Aorta (tissue), 5 donors: ENCODE data around the gene BIK. TPM values are rescaled to one million over a fixed set of nuclear protein-coding genes. Genes with fewer than 3 reads are reported as not detected.
"Not testable (repeated sequence)": the region's sequence is repeated elsewhere in the genome, so short reads cannot be mapped to it uniquely, and the experiment has no call there.

Source experiments
- ATAC-seq: fragments of 200-7000 bp; cut with Tn5 transposase; one replicate; pipeline ENCODE4 v1.9.1; 2022; ENCODE audit warnings: moderate library complexity; ENCODE audit not compliant: low FRiP score
- DNase-seq, 2 donors: peaks; one replicate each; pipeline ENCODE4 v3.0.0-alpha.2; 2020
- H3K27ac ChIP-seq, 2 donors: one replicate each; pipeline ENCODE4 v1.5.1; 2013; ENCODE audit warnings: low read length in 2 of 2, mild to moderate bottlenecking in 2 of 2, moderate library complexity in 2 of 2, control low read depth in 1 of 2, inconsistent platforms in 1 of 2, low read depth in 1 of 2
- H3K27me3 ChIP-seq, 2 donors: one replicate each; pipeline ENCODE4 v1.6.1; 2013; ENCODE audit warnings: control low read depth in 1 of 2, low read length in 1 of 2, mild to moderate bottlenecking in 1 of 2, moderate library complexity in 1 of 2; ENCODE audit not compliant: insufficient read depth in 2 of 2, control insufficient read depth in 1 of 2
- H3K36me3 ChIP-seq, 2 donors: one replicate each; pipeline ENCODE4 v1.6.1; 2013; ENCODE audit warnings: control low read depth in 1 of 2, low read length in 1 of 2, mild to moderate bottlenecking in 1 of 2; ENCODE audit not compliant: insufficient read depth in 2 of 2, control insufficient read depth in 1 of 2
- H3K4me1 ChIP-seq, 2 donors: one replicate each; pipeline ENCODE4 v1.6.1; 2013; ENCODE audit warnings: low read length in 2 of 2, control low read depth in 1 of 2, mild to moderate bottlenecking in 1 of 2, moderate library complexity in 1 of 2; ENCODE audit not compliant: insufficient read depth in 2 of 2, control insufficient read depth in 1 of 2
- H3K4me3 ChIP-seq, 2 donors: one replicate each; pipeline ENCODE4 v1.5.1; 2013; ENCODE audit warnings: low read length in 2 of 2, control low read depth in 1 of 2, mild to moderate bottlenecking in 1 of 2
- H3K9me3 ChIP-seq: one replicate; pipeline ENCODE4 v1.6.1; 2013; ENCODE audit warnings: mild to moderate bottlenecking, low read length; ENCODE audit not compliant: control insufficient read depth
- WGBS, 2 donors: extraction: QIAGEN DNeasy Blood & Tissue Kit; methylation state at CpG; one replicate each; pipeline ENCODE4 v1.1.7; 2013; 5-methylcytosine and 5-hydroxymethylcytosine counted together
- intact Hi-C, 2 donors: fragments of 100-400 bp; cut with DNase I; formaldehyde crosslinking; loops; one replicate each; pipeline versions ENCODE4 v1.14.2 to v1.15.0; 2022
- polyA plus RNA-seq, 2 donors: library from polyadenylated mRNA; stranded (reverse); fragments of 200-250 nt; gene quantifications; one replicate each; pipeline ENCODE4 v1.2.3, GENCODE V29; 2013
- total RNA-seq, 2 donors: library from RNA; stranded (reverse); fragmentation: NEBNext Ultra II Directional; extraction: Animal tissue kit (Norgen Biotek cat#: 25700); gene quantifications; one replicate each; pipeline ENCODE4 v1.2.1, GENCODE V29; 2021
- donor health status: healthy with polysubstance abuse.
- donor health status: Bipolar disorder and iron deficiency.
- donor health status: DM: no; HTN: no; CAD: no.
- donor health status: DM: no; HTN: no; CAD: no.
- donor health status: DM: yes; HTN: yes; CAD: no.

BIK gene
- total and polyA plus RNA-seq, 4 donors, result 0.23 to 1.6 TPM; not detected in 2

DNA sequence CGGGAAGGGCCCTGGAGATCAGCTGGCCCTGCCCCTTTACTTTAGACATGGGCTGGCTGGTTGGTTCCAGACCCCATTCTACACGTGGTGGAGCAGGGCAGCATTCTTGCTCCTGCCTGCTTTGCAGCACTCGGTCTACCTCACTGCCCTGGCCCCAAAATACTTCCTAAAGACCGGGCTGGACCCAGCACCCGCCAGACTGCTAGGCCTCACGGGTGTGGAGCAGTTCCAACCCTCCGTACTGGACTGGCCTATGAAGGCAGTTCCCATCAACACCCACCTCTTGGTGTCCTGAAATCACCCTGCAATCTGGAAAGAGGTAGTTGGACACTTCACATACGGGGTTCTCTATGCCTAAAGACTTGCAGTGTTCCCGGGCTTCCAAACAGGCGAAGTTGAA, 26.3 kb downstream of the BIK start:
- ATAC-seq, result no peak
- intact Hi-C loops, result no loop called here
- 75 to 81% methylated on average over 10 of the region's 10 CpGs for WGBS, 2 donors
- Histone ChIP-seq H3K36me3 (peaks cover 0 to 7% of the 10 kb centered on the region in 2 donors), H3K9me3 (no peaks in the 10 kb centered on the region), H3K4me3 (no peak overlapping the region), H3K27ac (no peak overlapping the region), H3K4me1 (no peaks in the 10 kb centered on the region), H3K27me3 (no peaks in the 10 kb centered on the region)
- no peak for DNase-seq

DNA sequence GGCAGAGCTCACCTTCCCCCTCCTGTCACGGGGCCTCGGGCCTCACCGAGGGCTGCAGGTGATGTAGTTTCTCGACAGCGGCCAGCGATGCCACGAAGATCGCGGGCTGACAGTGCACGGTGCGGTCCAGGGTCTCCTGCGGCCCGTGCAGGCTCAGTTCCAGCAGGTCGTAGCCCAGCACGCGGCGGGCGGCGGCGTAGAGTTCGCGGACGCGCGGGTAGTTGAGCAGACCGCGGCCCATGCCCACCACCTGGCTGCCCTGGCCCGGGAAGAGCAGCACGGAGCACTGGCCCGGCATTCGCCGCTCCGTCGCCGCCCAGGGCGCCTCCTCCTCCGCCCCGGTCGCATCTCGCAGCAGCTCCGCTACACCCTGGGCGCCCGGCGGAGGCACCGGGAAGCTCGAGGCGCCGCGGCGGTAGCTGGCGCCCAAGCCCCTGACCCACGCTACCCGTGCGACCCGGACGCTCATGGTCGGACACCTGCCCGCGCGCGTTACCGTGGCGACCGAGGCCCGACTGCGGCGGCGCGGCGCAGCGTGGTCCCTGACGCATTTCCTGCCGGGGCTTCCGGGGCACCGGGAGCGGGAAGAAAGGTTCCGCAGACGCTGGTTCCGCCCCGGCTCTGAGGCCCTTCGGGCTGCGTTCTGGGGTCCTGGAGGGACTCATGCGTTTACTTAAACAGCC, 32.5 kb downstream of the BIK start, which contains the start of gene MCAT:
MCAT (minus strand) TSS at position 519 of the 683 bp plus-strand sequence; CDS start at position 469, 50 bp downstream.
- Histone ChIP-seq H3K4me3 (peak within 1 kb of the TSS; percentile 52 to 56), H3K9me3 (no peaks in the 10 kb centered on the region), H3K36me3 (peaks cover 0 to 3% of the 10 kb centered on the region in 2 donors), H3K27me3 (no peaks in the 10 kb centered on the region), H3K27ac (peak within 1 kb of the TSS in 1 of 2 donors; percentile 14), H3K4me1 (no peaks in the 10 kb centered on the region)
- 0% methylated on average over 56 to 83 of the region's 83 CpGs for WGBS, 2 donors
- ATAC-seq (peak; percentile 91), DNase-seq (peak; percentile 85 to 95)
- intact Hi-C loops, result loop anchor here in 1 of 2 donors (2.0 kb wide), 1 partner anchor 52 kb away; no protein-coding TSS in a partner anchor

DNA sequence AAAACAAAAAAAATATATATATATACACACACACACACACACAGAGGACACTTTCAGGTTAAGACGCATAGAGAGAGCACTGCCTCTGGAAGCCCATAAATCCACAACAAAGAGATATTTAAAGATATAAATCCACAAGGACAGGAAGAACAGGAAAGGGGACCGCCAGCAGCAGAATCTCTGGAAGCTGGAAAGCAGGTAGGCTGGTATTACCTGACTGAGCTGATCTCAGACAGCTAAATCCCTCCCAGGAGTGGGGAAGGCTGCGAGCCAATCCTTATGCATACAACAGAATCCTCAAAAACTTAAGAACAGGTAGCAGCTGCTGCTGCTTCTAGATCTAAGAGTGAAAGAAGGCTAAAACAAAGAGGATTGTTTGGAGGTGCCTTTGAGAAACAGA, 34.4 kb downstream of the BIK start:
- WGBS, 2 donors, result 73 to 82% methylated on average over 3 of the region's 3 CpGs
- Histone ChIP-seq H3K27me3 (no peaks in the 10 kb centered on the region), H3K36me3 (peaks cover 0 to 3% of the 10 kb centered on the region in 2 donors), H3K9me3 (no peaks in the 10 kb centered on the region), H3K4me1 (no peaks in the 10 kb centered on the region), H3K4me3 (no peak overlapping the region), H3K27ac (no peak overlapping the region)
- DNase-seq, result no peak
- ATAC-seq, result no peak
- intact Hi-C loops, result no loop called here

DNA sequence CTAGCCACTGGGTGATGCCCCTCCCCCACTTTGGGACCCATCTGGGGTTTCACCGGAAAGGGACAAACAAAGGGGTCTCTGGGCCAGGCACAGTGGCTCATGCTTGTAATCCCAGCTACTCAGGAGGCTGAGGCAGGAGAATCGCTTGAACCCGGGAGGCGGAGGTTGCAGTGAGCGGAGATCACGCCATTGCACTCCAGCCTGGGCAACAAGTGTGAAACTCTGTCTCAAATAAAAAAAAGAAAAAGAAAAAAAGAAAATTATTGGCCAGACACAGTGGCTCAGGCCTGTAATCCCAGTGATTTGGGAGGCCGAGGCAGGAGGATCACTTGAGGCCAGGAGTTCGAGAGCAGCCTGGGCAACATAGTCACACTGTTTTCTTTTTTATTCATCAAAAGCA, 34.8 kb downstream of the BIK start:
- DNase-seq, H3K27me3 ChIP-seq, H3K4me1 ChIP-seq, ATAC-seq, intact Hi-C loops, H3K36me3 ChIP-seq, H3K27ac ChIP-seq, H3K9me3 ChIP-seq, H3K4me3 ChIP-seq: not testable (repeated sequence)
- 88 to 90% methylated on average over 8 of the region's 8 CpGs for WGBS, 2 donors

DNA sequence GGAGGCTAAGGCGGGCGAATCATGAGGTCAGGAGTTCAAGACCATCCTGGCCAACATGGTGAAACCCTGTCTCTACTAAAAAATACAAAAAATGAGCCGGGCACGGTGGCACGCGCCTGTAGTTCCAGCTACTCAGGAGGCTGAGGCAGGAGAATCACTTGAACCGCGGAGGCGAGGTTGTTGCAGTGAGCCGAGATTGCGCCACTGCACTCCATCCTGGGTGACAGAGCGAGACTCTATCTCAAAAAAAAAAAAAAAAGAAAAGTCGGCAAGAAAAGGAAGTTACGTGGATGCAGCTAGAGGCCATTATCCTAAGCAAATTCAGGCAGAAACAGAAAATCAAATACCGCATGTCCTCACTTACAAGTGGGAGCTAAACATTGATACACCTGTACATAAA, 35.8 kb downstream of the BIK start:
- H3K27me3 ChIP-seq, intact Hi-C loops, H3K27ac ChIP-seq, H3K4me1 ChIP-seq, H3K4me3 ChIP-seq, ATAC-seq, H3K9me3 ChIP-seq, H3K36me3 ChIP-seq: not testable (repeated sequence)
- 92% methylated on average over 15 of the region's 15 CpGs for WGBS, 2 donors
- peak in 1 of 2 donors; percentile 62 for DNase-seq

DNA sequence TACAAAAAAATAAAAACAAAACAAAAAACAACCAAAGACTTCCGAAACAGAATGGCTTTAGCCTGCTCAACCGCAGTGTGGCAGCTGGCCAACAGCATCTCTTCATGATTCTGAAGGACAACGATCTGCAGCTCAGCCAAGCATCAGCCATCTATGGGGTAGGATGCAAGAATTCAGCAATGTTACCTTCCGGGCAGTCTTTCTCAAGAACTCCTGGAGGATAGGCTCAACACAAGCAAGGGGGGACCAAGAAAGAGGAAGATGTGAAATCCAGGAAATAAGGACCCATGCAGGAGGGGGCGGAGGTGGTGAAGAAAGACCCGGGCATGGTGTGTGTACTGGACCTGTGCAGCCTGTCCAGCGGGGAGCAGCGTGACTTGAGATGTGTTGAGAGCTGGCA, 37.3 kb downstream of the BIK start:
- intact Hi-C loops, result no loop called here
- no peaks in the 10 kb centered on the region for H3K36me3 ChIP-seq
- H3K9me3 ChIP-seq, result no peaks in the 10 kb centered on the region
- ATAC-seq, result no peak
- no peaks in the 10 kb centered on the region for H3K4me1 ChIP-seq
- DNase-seq, result peak in 1 of 2 donors; percentile 68
- H3K4me3 ChIP-seq, result no peak overlapping the region
- 66 to 72% methylated on average over 8 of the region's 8 CpGs for WGBS, 2 donors
- no peak overlapping the region for H3K27ac ChIP-seq
- no peaks in the 10 kb centered on the region for H3K27me3 ChIP-seq

DNA sequence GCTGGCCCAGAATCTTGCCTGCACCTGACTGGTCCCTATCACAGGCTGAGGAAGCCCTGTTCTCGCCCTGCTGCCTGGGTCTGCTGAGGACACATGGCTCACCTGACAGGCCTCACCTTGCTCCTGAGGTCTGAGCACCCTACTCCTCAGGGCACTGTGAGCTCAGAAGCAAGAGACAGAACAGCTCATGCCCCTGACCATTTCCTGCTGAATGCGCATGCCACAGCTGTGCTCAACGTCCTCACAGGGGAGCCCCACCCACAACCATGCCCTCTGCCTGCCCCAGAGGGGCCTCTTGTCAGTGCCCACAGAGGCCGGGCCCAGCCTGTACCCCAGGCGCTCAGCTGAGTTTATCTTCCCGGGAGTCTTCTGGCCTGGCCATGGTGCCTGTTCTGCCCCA, 38.0 kb downstream of the BIK start:
- peak in 1 of 2 donors; percentile 63 for DNase-seq
- no peaks in the 10 kb centered on the region for H3K36me3 ChIP-seq
- no peak overlapping the region for H3K27ac ChIP-seq
- no peaks in the 10 kb centered on the region for H3K9me3 ChIP-seq
- intact Hi-C loops, result no loop called here
- H3K4me3 ChIP-seq, result no peak overlapping the region
- H3K27me3 ChIP-seq, result no peaks in the 10 kb centered on the region
- no peak for ATAC-seq
- 73% methylated on average over 6 of the region's 6 CpGs for WGBS, 2 donors
- no peaks in the 10 kb centered on the region for H3K4me1 ChIP-seq

- H3K4me1 ChIP-seq, result no peaks in the 10 kb centered on the region
- no peaks in the 10 kb centered on the region for H3K9me3 ChIP-seq
- no peak overlapping the region for H3K4me3 ChIP-seq
- DNase-seq (no peak), ATAC-seq (no peak)
- no peaks in the 10 kb centered on the region for H3K36me3 ChIP-seq
- 58 to 64% methylated on average over 15 of the region's 15 CpGs for WGBS, 2 donors
- H3K27ac ChIP-seq, result no peak overlapping the region
- intact Hi-C loops, result no loop called here
- no peaks in the 10 kb centered on the region for H3K27me3 ChIP-seq
These were observed 40.2 kb downstream of the BIK start for GRCh38 chr22:43150731-43151206.
